ENCODE results near the gene CGREF1.

The CGREF1 gene

DNA sequence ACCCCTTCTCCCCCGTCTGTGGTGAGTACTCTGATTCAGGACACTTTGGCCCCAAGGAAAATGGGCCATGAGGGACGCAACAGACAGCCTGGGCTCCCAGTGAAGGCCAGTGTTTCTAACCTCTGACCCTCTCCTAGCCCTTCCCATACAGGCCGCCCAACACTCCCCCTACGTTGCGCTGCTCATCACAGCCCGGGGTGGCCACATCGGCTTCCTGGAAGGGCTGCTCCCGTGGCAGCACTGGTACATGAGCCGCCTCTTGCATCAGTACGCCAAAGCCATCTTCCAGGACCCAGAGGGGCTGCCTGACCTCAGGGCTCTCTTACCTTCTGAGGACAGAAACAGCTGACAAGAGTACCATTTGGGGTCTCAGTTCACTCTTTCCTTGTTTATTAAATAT, 11.5 kb upstream of the CGREF1 start:
- H3K27ac ChIP-seq = no peak overlapping the region

DNA sequence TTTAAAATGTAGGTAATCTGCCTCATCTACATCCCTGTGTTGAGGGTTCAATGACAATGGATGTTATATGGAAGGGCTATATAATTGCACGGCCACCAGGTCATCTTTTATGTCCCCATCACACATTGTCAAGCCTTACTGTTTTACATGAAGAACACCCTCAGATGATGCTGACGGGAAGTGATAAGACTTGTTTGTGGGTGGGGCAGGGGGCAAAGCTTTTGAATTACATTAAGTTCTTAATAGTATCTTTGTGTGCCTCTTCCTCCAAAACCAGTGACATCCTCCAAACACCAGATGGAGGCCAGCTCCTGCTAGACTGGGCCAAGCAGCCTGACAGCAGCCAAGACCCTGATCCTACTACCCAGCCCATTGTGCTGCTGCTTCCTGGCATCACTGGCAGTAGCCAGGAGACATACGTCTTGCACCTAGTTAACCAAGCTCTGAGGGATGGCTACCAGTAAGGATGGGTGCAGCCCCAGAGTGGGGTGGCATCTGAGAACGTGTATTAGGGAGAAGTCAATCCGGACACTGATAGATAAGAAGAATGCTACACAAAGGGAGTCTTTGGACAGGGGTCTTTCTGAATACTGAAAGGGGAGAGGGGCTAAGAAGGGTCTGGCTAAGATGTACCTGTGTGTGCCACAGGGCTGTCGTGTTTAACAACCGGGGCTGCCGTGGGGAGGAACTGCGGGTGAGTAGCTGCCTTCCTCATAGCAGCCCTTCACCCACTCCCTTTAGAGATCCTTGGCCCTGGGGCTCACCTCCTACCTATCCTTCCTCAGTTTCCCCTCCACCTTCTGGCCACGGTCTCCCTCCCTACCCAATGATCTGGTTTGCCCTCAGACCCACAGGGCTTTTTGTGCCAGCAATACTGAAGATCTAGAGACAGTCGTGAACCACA, 10.0 kb upstream of the CGREF1 start:
- peaks cover 55% of the 10 kb centered on the region for H3K36me3 ChIP-seq
- TF ChIP-seq, protein P1, sequence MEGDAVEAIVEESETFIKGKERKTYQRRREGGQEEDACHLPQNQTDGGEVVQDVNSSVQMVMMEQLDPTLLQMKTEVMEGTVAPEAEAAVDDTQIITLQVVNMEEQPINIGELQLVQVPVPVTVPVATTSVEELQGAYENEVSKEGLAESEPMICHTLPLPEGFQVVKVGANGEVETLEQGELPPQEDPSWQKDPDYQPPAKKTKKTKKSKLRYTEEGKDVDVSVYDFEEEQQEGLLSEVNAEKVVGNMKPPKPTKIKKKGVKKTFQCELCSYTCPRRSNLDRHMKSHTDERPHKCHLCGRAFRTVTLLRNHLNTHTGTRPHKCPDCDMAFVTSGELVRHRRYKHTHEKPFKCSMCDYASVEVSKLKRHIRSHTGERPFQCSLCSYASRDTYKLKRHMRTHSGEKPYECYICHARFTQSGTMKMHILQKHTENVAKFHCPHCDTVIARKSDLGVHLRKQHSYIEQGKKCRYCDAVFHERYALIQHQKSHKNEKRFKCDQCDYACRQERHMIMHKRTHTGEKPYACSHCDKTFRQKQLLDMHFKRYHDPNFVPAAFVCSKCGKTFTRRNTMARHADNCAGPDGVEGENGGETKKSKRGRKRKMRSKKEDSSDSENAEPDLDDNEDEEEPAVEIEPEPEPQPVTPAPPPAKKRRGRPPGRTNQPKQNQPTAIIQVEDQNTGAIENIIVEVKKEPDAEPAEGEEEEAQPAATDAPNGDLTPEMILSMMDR (IDR thresholded peaks at IDR 0.05) = no peak
- no peaks in the 10 kb centered on the region for H3K9me3 ChIP-seq
- no peak overlapping the region for H3K27ac ChIP-seq
- H3K4me1 ChIP-seq (ENCODE audit: control insufficient read depth in 1 of 2, insufficient read depth in 1 of 2, low read depth in 1 of 2, low read length in 1 of 2) = peaks cover 9 to 13% of the 10 kb centered on the region in 2 experiments
- H3K27me3 ChIP-seq = no peaks in the 10 kb centered on the region
- no peak overlapping the region for H3K4me3 ChIP-seq (ENCODE audit: low read depth in 1 of 2, low read length in 1 of 2)

More for the DNA sequence above, 11.5 kb upstream of the CGREF1 start:
- Histone ChIP-seq H3K4me3 (ENCODE audit: low read depth in 1 of 2, low read length in 1 of 2) (no peak overlapping the region), H3K4me1 (ENCODE audit: control insufficient read depth in 1 of 2, insufficient read depth in 1 of 2, low read depth in 1 of 2, low read length in 1 of 2) (peaks cover 15 to 17% of the 10 kb centered on the region in 2 experiments), H3K27me3 (no peaks in the 10 kb centered on the region), H3K9me3 (no peaks in the 10 kb centered on the region), H3K36me3 (peaks cover 55% of the 10 kb centered on the region)
- TF ChIP-seq, protein P1 (IDR thresholded peaks at IDR 0.05) = no peak

DNA sequence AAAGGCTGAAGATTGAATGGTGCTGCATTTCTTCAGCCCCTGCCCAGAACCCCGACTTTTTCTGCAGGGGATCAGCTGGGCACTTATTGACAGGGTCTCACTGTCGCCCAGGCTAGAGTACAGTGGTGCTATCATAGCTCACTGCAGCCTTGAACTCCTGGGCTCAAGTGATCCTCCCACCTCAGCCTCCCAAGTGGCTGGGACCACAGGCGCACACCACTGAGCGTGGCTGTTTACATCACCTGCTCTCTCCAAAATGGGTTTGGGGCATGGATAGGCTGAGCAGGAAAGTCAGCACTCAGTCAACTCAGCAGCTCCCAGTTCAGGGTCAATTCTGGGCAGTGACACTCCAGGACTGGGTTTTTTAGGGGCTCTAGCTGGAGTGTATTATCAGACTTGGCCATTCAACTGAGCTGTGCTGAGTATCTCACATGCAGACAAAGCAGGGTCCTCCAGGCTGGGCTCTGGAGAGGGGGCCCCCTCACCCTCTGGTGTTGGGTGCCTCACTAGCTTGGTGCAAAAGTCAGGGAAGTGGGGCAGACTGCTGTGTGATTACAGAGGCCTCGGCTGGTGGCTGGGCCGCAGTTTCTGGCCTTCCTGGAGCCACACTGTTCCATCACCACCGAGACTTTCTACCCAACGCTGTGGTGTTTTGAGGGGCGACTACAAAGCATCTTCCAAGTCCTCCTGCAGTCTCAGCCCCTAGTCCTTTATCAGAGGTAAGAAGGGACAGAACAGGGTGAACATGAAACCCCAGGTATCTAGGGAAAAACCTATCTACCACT, 9.1 kb upstream of the CGREF1 start:
- no peaks in the 10 kb centered on the region for H3K27me3 ChIP-seq
- peaks cover 51% of the 10 kb centered on the region for H3K36me3 ChIP-seq
- H3K4me3 ChIP-seq (ENCODE audit: low read depth in 1 of 2, low read length in 1 of 2) = no peak overlapping the region
- no peaks in the 10 kb centered on the region for H3K9me3 ChIP-seq
- TF ChIP-seq, protein P1 (IDR thresholded peaks at IDR 0.05) = no peak
- H3K4me1 ChIP-seq (ENCODE audit: control insufficient read depth in 1 of 2, insufficient read depth in 1 of 2, low read depth in 1 of 2, low read length in 1 of 2) = peaks cover 8 to 10% of the 10 kb centered on the region in 2 experiments
- H3K27ac ChIP-seq = no peak overlapping the region

DNA sequence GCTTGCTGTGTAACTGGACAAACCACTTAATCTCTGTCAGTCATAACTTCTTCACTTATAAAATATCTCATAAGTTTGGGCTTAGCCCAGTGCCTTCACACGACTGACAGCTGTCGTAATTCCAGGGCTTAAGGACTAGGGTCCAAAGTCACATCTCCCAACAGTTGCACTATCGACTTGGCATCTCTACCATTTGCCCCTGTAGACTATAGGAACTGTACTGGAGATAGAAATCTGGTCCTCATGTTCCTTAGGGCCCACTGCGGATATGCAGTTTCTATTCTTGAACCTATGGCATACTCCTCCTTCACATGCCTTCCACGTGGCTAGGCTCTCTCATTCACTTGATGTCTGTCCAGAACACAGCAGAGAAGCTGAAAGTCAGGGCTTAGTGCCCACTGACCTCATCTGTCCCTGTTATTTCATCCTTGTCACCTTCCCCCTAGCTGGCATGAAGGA, 7.4 kb upstream of the CGREF1 start:
- Histone ChIP-seq H3K36me3 (peaks cover 33% of the 10 kb centered on the region), H3K4me3 (ENCODE audit: low read depth in 1 of 2, low read length in 1 of 2) (no peak overlapping the region), H3K27ac (no peak overlapping the region), H3K9me3 (no peaks in the 10 kb centered on the region), H3K4me1 (ENCODE audit: control insufficient read depth in 1 of 2, insufficient read depth in 1 of 2, low read depth in 1 of 2, low read length in 1 of 2) (peaks cover 23% of the 10 kb centered on the region in 2 experiments), H3K27me3 (no peaks in the 10 kb centered on the region)
- TF ChIP-seq, protein P1 (IDR thresholded peaks at IDR 0.05) = no peak

DNA sequence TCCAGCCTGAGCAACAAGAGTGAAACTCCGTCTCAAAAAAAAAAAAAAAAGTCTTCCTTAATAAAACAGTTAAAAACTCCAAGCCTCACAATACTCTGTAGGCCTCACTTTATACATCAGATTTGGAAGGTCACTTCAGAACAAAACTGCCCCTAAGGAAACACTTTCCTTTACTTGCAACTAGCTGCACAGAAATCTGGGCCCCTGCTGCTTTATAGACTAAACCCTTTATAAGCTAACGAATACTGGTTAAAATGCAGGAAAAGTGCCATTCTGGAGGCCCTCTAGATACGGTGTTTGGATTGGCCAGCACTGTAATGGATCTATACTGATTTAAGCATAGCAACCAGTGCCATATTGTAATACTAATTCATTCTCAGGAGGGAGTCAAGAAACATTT, 6.2 kb upstream of the CGREF1 start:
- H3K9me3 ChIP-seq = no peaks in the 10 kb centered on the region
- no peak overlapping the region for H3K27ac ChIP-seq
- peaks cover 23% of the 10 kb centered on the region in 2 experiments for H3K4me1 ChIP-seq (ENCODE audit: control insufficient read depth in 1 of 2, insufficient read depth in 1 of 2, low read depth in 1 of 2, low read length in 1 of 2)
- peaks cover 21% of the 10 kb centered on the region for H3K36me3 ChIP-seq
- TF ChIP-seq, protein P1 (IDR thresholded peaks at IDR 0.05) = no peak
- no peak overlapping the region for H3K4me3 ChIP-seq (ENCODE audit: low read depth in 1 of 2, low read length in 1 of 2)
- H3K27me3 ChIP-seq = peaks cover 10% of the 10 kb centered on the region

All from neutrophil (primary cell).